HL-60/S4 (cell line): ENCODE data around the gene SPECC1L.
"Not testable (repeated sequence)": the region's sequence is repeated elsewhere in the genome, so short reads cannot be mapped to it uniquely, and the experiment has no call there.

ENCODE experiments used
- in situ Hi-C: fragments of 300-500 bp; cut with MboI; formaldehyde crosslinking; loops from 2 replicates; pipeline ENCODE4 v1.14.3; 2022; ENCODE audit warnings: low sequenced_read_pairs

SPECC1L gene

GRCh38 chr22:24245584-24246561, 24.8 kb upstream of the SPECC1L start:
- in situ Hi-C loops, result not testable (repeated sequence)

- in situ Hi-C loops, result no loop called here
These were observed 23.6 kb upstream of the SPECC1L start for GRCh38 chr22:24247011-24247507.

GRCh38 chr22:24247564-24248344, 22.9 kb upstream of the SPECC1L start:
- in situ Hi-C loops, result no loop called here

- in situ Hi-C loops, result not testable (repeated sequence)
These were observed 22.0 kb upstream of the SPECC1L start for GRCh38 chr22:24248611-24249010.

GRCh38 chr22:24249413-24249812, 21.2 kb upstream of the SPECC1L start:
- in situ Hi-C loops, result not testable (repeated sequence)

- in situ Hi-C loops, result not testable (repeated sequence)
These were observed 19.3 kb upstream of the SPECC1L start for GRCh38 chr22:24251286-24251685.

- in situ Hi-C loops, result not testable (repeated sequence)
These were observed 17.5 kb upstream of the SPECC1L start for GRCh38 chr22:24253126-24253525.

GRCh38 chr22:24256136-24256535, 14.5 kb upstream of the SPECC1L start:
- in situ Hi-C loops, result not testable (repeated sequence)

- in situ Hi-C loops, result not testable (repeated sequence)
These were observed 13.9 kb upstream of the SPECC1L start for GRCh38 chr22:24256736-24257135.

- in situ Hi-C loops, result not testable (repeated sequence)
These were observed 11.2 kb upstream of the SPECC1L start for GRCh38 chr22:24259459-24259858.

- in situ Hi-C loops, result not testable (repeated sequence)
These were observed 8.4 kb upstream of the SPECC1L start for GRCh38 chr22:24262185-24262749.

- in situ Hi-C loops, result not testable (repeated sequence)
These were observed 7.2 kb upstream of the SPECC1L start for GRCh38 chr22:24263479-24263878.

- in situ Hi-C loops, result not testable (repeated sequence)
These were observed 6.2 kb upstream of the SPECC1L start for GRCh38 chr22:24264329-24264896.

GRCh38 chr22:24265734-24266133, 4.9 kb upstream of the SPECC1L start:
- in situ Hi-C loops, result no loop called here

- in situ Hi-C loops, result not testable (repeated sequence)
These were observed 4.1 kb upstream of the SPECC1L start for GRCh38 chr22:24266495-24266894.

GRCh38 chr22:24271386-24271854, 789 bp downstream of the SPECC1L start:
- in situ Hi-C loops, result no loop called here

- in situ Hi-C loops, result not testable (repeated sequence)
These were observed 2.4 kb downstream of the SPECC1L start for GRCh38 chr22:24273031-24273430.

- in situ Hi-C loops, result not testable (repeated sequence)
These were observed 3.3 kb downstream of the SPECC1L start for GRCh38 chr22:24273906-24274305.

- in situ Hi-C loops, result not testable (repeated sequence)
These were observed 4.2 kb downstream of the SPECC1L start for GRCh38 chr22:24274696-24275405.

GRCh38 chr22:24280363-24280762, 9.7 kb downstream of the SPECC1L start:
- in situ Hi-C loops, result not testable (repeated sequence)
